ENCODE data around the gene DAG1. TPM values are rescaled to one million over a fixed set of nuclear protein-coding genes. Genes with fewer than 3 reads are reported as not detected.

The DAG1 gene
- total and polyA plus RNA-seq, 2 experiments from 2014 or later: 29.9 to 152 TPM

GRCh38 chr3:49470714-49471420, 800 bp downstream of the DAG1 start (continued):
- TF ChIP-seq CTCF (conservative IDR thresholded peaks at IDR 0.05; ENCODE audit: low read depth in 2 of 2) (no peak), ZNF331 (CRISPR knock-in tag; IDR thresholded peaks at IDR 0.05; ENCODE audit: low read depth) (no peak), EZH2 (IDR thresholded peaks at IDR 0.05; ENCODE audit: low read depth, unreplicated experiment) (no peak), NANOG (IDR thresholded peaks at IDR 0.05; ENCODE audit: borderline replicate concordance) (no peak), JUNB (IDR thresholded peaks at IDR 0.05; ENCODE audit: unreplicated experiment) (no peak)

GRCh38 chr3:49471856-49472495, 1.9 kb downstream of the DAG1 start:
- Histone ChIP-seq H2AFZ (no peak overlapping the region), H3K36me3 (ENCODE audit: insufficient read depth) (peaks cover 5% of the 10 kb centered on the region; the same call in 1 of the 2 replicates), H3K27ac (ENCODE audit: low read depth) (no peak overlapping the region), H4K20me1 (replicated peaks; ENCODE audit: insufficient read depth) (peaks cover 16% of the 10 kb centered on the region), H3K4me3 (peak overlapping the region; percentile 70), H3K4me1 (ENCODE audit: insufficient read depth) (peaks cover 25% of the 10 kb centered on the region), H3K4me2 (peak overlapping the region; percentile 83), H3F3A (replicated peaks; ENCODE audit: low read depth) (peaks cover 14% of the 10 kb centered on the region), H3K27me3 (ENCODE audit: insufficient read depth) (no peaks in the 10 kb centered on the region), H3K9me2 (ENCODE audit: insufficient read depth) (no peaks in the 10 kb centered on the region), H3K79me2 (replicated peaks; ENCODE audit: insufficient read depth) (peaks cover 65% of the 10 kb centered on the region)
- peaks cover 44% of the 10 kb centered on the region for H3K36me3 Mint-ChIP-seq (ENCODE audit: low read depth)
- ATAC-seq (no peak), DNase-seq (ENCODE audit: low spot score) (peak; percentile 55)
- no peaks in the 10 kb centered on the region for H3K9me3 Mint-ChIP-seq
- peaks cover 24% of the 10 kb centered on the region for H3K4me1 Mint-ChIP-seq
- peak overlapping the region; percentile 66 for H3K27ac Mint-ChIP-seq
- peaks cover 20% of the 10 kb centered on the region for H3K27me3 Mint-ChIP-seq (ENCODE audit: insufficient read depth, low read depth, poor library complexity)
- H3K4me3 Mint-ChIP-seq: peak overlapping the region; percentile 93
- TF ChIP-seq ZNF331 (CRISPR knock-in tag; IDR thresholded peaks at IDR 0.05; ENCODE audit: low read depth): no peak
- TF ChIP-seq CREB1 (CRISPR knock-in tag; IDR thresholded peaks at IDR 0.05; ENCODE audit: low read depth): no peak
- no peak for TF ChIP-seq JUNB (IDR thresholded peaks at IDR 0.05; ENCODE audit: unreplicated experiment)
- TF ChIP-seq ZNF114 (CRISPR knock-in tag; IDR thresholded peaks at IDR 0.05): no peak
- TF ChIP-seq NANOG (IDR thresholded peaks at IDR 0.05; ENCODE audit: borderline replicate concordance): no peak
- no peak for TF ChIP-seq REST (IDR thresholded peaks at IDR 0.05; ENCODE audit: unreplicated experiment)
- no peak for TF ChIP-seq ETS1 (IDR thresholded peaks at IDR 0.05)
- no peak for TF ChIP-seq ZNF462 (CRISPR knock-in tag; IDR thresholded peaks at IDR 0.05)
- no peak for TF ChIP-seq EZH2 (IDR thresholded peaks at IDR 0.05; ENCODE audit: low read depth, unreplicated experiment)
